Muscle layer of duodenum (tissue), 2 donors: ENCODE data around the gene EHBP1.
"Not testable (repeated sequence)": the region's sequence is repeated elsewhere in the genome, so short reads cannot be mapped to it uniquely, and the experiment has no call there.

Experiments
- H3K27ac ChIP-seq: one replicate; pipeline ENCODE4 v1.7.0; 2013; ENCODE audit warnings: mild to moderate bottlenecking, low read length
- H3K27me3 ChIP-seq: one replicate; pipeline ENCODE4 v1.7.0; 2013; ENCODE audit warnings: low read depth, mild to moderate bottlenecking, control low read depth, low read length
- H3K36me3 ChIP-seq, 2 donors: one replicate each; pipeline ENCODE4 v1.7.0; 2013; ENCODE audit warnings: low read length in 2 of 2, control low read depth in 1 of 2, mild to moderate bottlenecking in 1 of 2; ENCODE audit not compliant: insufficient read depth in 2 of 2, control insufficient read depth in 1 of 2
- H3K4me1 ChIP-seq, 2 donors: one replicate each; pipeline ENCODE4 v1.7.0; 2013; ENCODE audit warnings: low read length in 2 of 2, mild to moderate bottlenecking in 2 of 2, control low read depth in 1 of 2, moderate library complexity in 1 of 2; ENCODE audit not compliant: insufficient read depth in 2 of 2, control insufficient read depth in 1 of 2
- H3K4me3 ChIP-seq, 2 donors: one replicate each; pipeline ENCODE4 v1.7.0; 2013; ENCODE audit warnings: low read length in 2 of 2, low read depth in 1 of 2, mild to moderate bottlenecking in 1 of 2
- H3K9me3 ChIP-seq, 2 donors: one replicate each; pipeline ENCODE4 v1.7.0; 2013; ENCODE audit warnings: low read length in 2 of 2, control low read depth in 1 of 2, mild to moderate bottlenecking in 1 of 2; ENCODE audit not compliant: control insufficient read depth in 1 of 2
- donor health status: healthy.

EHBP1 gene

DNA sequence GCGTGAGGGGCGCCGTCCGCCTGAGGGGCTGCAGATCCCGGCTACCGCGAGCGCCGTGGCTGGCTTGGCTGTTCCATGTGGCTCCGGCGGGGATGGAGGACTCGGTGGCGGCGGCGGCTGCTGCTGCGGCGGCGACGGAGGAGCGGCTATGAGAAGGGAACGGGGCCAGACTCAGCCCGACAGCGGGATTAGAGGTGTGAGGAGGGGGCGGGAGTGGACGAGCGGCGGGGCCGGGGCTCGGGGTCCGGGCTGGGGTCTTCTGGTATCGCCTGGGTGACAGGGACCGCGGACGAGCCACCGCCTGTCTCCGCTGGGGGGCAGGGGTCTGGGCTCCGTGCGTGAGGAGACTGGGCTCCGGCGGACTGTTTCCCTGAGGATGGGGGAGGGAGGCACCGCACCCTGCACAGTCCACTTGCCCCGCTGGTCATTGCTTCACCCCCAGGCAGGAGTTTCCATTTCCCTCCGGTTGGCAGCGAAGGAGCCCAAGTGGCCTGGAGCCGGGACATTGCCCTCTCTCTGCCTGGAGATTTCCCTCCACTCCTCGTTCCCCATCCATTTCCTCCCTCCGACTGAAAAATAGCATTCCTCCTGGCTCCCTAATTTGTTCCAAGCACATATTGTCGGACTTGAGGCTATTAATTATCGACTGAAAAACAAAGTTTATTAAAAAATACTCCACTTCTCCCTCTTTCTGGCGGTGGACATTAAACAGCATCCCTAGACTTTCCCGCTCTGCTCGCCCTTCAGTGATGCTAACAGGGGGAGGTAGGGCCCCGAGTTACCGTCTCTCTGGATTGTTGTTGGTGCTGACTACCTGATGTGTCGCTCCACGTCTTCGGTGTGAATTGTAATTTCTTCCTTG lies 577 bp downstream of the EHBP1 start:
- Histone ChIP-seq H3K27me3 (no peaks in the 10 kb centered on the region), H3K36me3 (no peaks in the 10 kb centered on the region), H3K4me3 (peak overlapping the region; percentile 68 to 87), H3K4me1 (peaks cover 8 to 21% of the 10 kb centered on the region in 2 donors), H3K9me3 (no peaks in the 10 kb centered on the region), H3K27ac (peak overlapping the region; percentile 81)

DNA sequence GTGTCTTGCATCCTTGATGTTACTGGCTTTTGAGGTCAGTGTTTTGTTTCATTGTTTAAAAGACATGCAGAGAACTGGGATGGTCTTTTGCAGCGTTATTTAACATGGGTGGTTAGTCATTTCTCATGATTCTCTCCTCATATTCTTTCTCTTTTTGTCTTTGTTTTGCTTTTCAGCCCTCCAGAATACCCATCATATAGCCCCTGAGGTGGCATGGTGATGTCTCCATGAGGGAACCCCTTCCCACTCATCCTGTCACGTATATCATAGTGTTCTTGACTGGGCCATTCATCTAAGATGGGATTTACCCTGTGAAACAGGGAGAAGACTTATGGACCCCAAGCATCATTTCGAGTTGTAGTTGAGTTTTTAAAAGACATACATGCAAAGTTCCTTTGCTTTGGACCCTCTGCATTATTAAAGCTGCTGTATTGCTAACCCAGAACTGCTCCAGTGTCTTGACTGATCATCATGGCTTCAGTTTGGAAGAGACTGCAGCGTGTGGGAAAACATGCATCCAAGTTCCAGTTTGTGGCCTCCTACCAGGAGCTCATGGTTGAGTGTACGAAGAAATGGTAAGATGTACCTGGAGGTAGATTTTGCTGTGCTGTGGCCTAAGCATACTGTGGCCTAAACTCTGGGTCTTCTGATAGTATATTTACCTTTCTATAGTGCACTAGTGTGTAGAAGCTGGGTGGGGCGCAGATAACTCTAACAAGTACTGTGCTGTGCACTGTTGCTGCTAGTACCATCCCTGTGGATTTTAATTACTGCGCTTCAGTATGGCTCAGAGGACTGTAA lies 1.4 kb downstream of the EHBP1 start:
- H3K4me1 ChIP-seq, result peaks cover 8 to 26% of the 10 kb centered on the region in 2 donors
- no peaks in the 10 kb centered on the region for H3K27me3 ChIP-seq
- no peaks in the 10 kb centered on the region for H3K36me3 ChIP-seq
- peak overlapping the region; percentile 68 to 87 for H3K4me3 ChIP-seq
- H3K9me3 ChIP-seq, result no peaks in the 10 kb centered on the region
- peak overlapping the region; percentile 81 for H3K27ac ChIP-seq

- Histone ChIP-seq H3K9me3 (no peaks in the 10 kb centered on the region), H3K4me3 (peak overlapping the region; percentile 34 to 87), H3K27me3 (no peaks in the 10 kb centered on the region), H3K36me3 (no peaks in the 10 kb centered on the region), H3K4me1 (peaks cover 8 to 28% of the 10 kb centered on the region in 2 donors), H3K27ac (no peak overlapping the region)
Measured at GRCh38 chr2:62708751-62709150, 3.2 kb downstream of the EHBP1 start.

GRCh38 chr2:62711832-62712494 lies 6.5 kb downstream of the EHBP1 start:
- Histone ChIP-seq H3K4me3 (peak overlapping the region in 1 of 2 donors; percentile 0), H3K9me3 (no peaks in the 10 kb centered on the region), H3K27me3 (no peaks in the 10 kb centered on the region), H3K27ac (no peak overlapping the region), H3K36me3 (no peaks in the 10 kb centered on the region), H3K4me1 (peaks cover 1 to 36% of the 10 kb centered on the region in 2 donors)

DNA sequence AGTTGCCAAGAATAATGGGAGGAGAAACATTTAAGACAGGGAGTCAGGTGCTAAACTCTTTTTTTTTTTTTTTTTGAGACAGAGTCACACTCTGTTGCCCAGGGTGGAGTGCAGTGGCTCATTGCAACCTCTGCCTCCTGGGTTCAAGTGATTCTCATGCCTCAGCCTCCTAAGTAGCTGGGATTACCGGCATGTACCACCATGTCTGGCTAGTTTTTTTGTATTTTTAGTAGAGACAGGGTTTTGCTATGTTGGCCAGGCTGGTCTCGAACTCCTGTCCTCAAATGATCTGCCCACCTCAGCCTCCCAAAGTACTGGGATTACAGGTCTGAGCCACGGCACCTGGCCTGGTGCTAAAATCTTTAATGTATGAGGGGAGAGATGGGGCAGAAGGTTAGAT lies 7.7 kb downstream of the EHBP1 start:
- H3K9me3 ChIP-seq, H3K27ac ChIP-seq, H3K4me3 ChIP-seq, H3K27me3 ChIP-seq, H3K36me3 ChIP-seq: not testable (repeated sequence)
- peaks cover 0 to 44% of the 10 kb centered on the region in 2 donors for H3K4me1 ChIP-seq

GRCh38 chr2:62713837-62714236 lies 8.3 kb downstream of the EHBP1 start:
- Histone ChIP-seq H3K36me3 (no peaks in the 10 kb centered on the region), H3K4me3 (no peak overlapping the region), H3K27me3 (no peaks in the 10 kb centered on the region), H3K4me1 (peaks cover 0 to 42% of the 10 kb centered on the region in 2 donors), H3K9me3 (no peaks in the 10 kb centered on the region), H3K27ac (no peak overlapping the region)

DNA sequence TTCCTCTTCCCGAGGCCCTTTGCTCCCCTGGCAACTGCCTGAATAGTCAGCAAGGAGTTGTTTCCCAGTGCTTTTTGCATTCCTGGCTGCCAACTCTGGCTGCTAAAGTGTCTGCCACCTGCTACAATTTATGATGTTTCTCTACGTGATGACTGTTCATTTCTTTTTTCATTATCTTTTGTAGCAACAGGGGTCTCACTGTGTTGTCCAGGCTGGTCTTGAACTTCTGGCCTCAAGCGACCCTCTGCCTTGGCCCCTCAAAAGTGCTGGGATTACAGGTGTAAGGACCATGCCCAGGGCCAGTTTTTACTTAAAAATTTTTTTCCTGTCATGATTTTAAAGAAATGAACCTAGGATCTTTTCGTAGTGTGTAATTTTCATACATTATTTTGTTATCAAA lies 11.3 kb downstream of the EHBP1 start:
- peaks cover 0 to 50% of the 10 kb centered on the region in 2 donors for H3K4me1 ChIP-seq
- H3K9me3 ChIP-seq, result no peaks in the 10 kb centered on the region
- no peaks in the 10 kb centered on the region for H3K27me3 ChIP-seq
- no peak overlapping the region for H3K27ac ChIP-seq
- H3K4me3 ChIP-seq, result no peak overlapping the region
- H3K36me3 ChIP-seq, result no peaks in the 10 kb centered on the region

DNA sequence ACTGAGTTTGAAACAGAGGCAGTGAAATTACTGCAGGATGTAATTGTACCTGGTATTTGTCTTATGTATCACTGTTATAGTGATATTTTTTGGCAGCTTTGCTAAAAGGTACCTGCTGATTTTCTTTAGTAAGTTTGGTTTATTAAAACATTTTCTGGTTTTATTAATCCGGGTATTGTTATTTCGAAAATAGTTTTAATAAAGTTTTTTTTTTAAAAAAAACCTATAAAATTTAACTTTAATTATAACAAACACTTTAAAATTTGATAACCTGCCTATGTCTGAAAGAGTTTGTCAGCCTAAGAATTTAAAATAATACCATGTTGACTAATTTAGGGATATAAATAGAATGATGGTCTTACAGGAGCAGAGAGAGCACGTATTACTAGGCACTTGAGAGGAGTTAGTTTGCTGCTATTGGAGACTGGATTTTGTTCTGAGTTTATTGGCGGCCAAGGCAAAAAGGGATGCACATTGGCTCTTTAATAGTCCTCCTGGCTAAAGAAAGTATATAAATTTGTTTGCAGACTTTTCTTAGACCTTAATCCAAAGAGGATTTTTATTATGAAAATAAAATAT lies 12.1 kb downstream of the EHBP1 start:
- Histone ChIP-seq H3K27ac (no peak overlapping the region), H3K4me1 (peaks cover 0 to 51% of the 10 kb centered on the region in 2 donors), H3K36me3 (no peaks in the 10 kb centered on the region), H3K27me3 (no peaks in the 10 kb centered on the region), H3K9me3 (no peaks in the 10 kb centered on the region), H3K4me3 (no peak overlapping the region)

GRCh38 chr2:62718225-62718822 lies 12.8 kb downstream of the EHBP1 start:
- no peaks in the 10 kb centered on the region for H3K9me3 ChIP-seq
- no peaks in the 10 kb centered on the region for H3K36me3 ChIP-seq
- H3K4me3 ChIP-seq, result no peak overlapping the region
- peaks cover 0 to 51% of the 10 kb centered on the region in 2 donors for H3K4me1 ChIP-seq
- no peaks in the 10 kb centered on the region for H3K27me3 ChIP-seq
- no peak overlapping the region for H3K27ac ChIP-seq

DNA sequence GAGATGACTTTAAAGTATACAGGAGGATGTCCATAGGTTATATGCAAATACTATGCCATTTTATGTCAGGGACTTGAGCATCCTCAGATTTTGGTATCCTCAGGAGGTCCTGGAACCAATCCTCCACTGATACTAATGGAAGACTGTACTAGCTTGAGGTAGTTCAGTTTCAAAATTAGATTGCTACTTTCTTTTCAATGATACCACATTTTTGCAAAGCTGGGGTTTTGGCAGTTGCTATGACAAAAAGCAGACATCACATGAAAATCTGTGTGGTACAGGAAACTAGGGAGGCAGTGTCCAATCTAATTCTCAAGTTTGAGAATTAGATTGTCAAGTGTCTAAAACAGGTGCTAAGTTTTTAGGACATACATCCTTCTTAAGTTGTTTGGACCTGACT lies 14.2 kb downstream of the EHBP1 start:
- peaks cover 0 to 44% of the 10 kb centered on the region in 2 donors for H3K4me1 ChIP-seq
- H3K4me3 ChIP-seq, result no peak overlapping the region
- H3K36me3 ChIP-seq, result no peaks in the 10 kb centered on the region
- H3K27ac ChIP-seq, result no peak overlapping the region
- no peaks in the 10 kb centered on the region for H3K9me3 ChIP-seq
- H3K27me3 ChIP-seq, result no peaks in the 10 kb centered on the region
